ENCODE measurements around the gene OR6F1. TPM values are rescaled to one million over a fixed set of nuclear protein-coding genes. Genes with fewer than 3 reads are reported as not detected.

OR6F1 gene
- total and polyA plus RNA-seq, 10 of the 15 experiments (the other 5 are each of a cell fraction or from before 2014, with no cell fraction given) = not detected

DNA sequence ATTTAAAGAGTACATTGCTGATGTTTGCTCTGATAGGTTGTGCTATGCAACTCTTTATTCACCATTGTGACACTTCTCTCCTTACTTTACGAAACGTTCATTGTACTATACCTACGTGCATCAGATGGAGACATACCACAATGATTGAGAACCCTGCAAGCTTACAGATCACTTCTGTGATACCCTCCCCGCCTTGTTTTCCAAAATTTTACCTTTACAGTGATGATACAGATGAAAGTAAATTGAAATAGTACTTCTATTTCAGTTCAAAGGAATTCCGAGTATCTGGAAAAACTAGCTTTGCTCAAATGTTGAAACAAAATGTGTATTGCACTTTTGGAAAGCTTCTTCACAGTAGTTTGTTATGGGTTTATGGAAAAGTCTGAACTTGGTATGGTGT, 25.3 kb upstream of the OR6F1 start:
- TF ChIP-seq, protein P1, sequence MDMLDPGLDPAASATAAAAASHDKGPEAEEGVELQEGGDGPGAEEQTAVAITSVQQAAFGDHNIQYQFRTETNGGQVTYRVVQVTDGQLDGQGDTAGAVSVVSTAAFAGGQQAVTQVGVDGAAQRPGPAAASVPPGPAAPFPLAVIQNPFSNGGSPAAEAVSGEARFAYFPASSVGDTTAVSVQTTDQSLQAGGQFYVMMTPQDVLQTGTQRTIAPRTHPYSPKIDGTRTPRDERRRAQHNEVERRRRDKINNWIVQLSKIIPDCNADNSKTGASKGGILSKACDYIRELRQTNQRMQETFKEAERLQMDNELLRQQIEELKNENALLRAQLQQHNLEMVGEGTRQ (IDR thresholded peaks at IDR 0.05; ENCODE audit: borderline replicate concordance, low read depth, low read length) = no peak
- TF ChIP-seq RBBP5 (conservative IDR thresholded peaks at IDR 0.05) = no peak
- TF ChIP-seq FOS (IDR thresholded peaks at IDR 0.05; ENCODE audit: borderline replicate concordance, extremely low read depth, insufficient read length) = no peak
- TF ChIP-seq, protein P2, sequence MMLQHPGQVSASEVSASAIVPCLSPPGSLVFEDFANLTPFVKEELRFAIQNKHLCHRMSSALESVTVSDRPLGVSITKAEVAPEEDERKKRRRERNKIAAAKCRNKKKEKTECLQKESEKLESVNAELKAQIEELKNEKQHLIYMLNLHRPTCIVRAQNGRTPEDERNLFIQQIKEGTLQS (IDR thresholded peaks at IDR 0.05; ENCODE audit: borderline replicate concordance, extremely low read depth, low read depth, low read length) = no peak
- no peak for TF ChIP-seq TCF7 (IDR thresholded peaks at IDR 0.05; ENCODE audit: borderline replicate concordance)
- no peak for TF ChIP-seq NFYB (IDR thresholded peaks at IDR 0.05; ENCODE audit: insufficient read depth, low read depth, low read length)
- no peak for TF ChIP-seq ZBED1 (IDR thresholded peaks at IDR 0.05; ENCODE audit: borderline replicate concordance)
- TF ChIP-seq NBN (IDR thresholded peaks at IDR 0.05) = no peak
- TF ChIP-seq JUNB (IDR thresholded peaks at IDR 0.05) = no peak
- TF ChIP-seq STAT3 (IDR thresholded peaks at IDR 0.05; ENCODE audit: low read depth, low read length) = no peak
- TF ChIP-seq, protein P3, sequence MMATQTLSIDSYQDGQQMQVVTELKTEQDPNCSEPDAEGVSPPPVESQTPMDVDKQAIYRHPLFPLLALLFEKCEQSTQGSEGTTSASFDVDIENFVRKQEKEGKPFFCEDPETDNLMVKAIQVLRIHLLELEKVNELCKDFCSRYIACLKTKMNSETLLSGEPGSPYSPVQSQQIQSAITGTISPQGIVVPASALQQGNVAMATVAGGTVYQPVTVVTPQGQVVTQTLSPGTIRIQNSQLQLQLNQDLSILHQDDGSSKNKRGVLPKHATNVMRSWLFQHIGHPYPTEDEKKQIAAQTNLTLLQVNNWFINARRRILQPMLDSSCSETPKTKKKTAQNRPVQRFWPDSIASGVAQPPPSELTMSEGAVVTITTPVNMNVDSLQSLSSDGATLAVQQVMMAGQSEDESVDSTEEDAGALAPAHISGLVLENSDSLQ (IDR thresholded peaks at IDR 0.05) = no peak
- TF ChIP-seq, protein P4, sequence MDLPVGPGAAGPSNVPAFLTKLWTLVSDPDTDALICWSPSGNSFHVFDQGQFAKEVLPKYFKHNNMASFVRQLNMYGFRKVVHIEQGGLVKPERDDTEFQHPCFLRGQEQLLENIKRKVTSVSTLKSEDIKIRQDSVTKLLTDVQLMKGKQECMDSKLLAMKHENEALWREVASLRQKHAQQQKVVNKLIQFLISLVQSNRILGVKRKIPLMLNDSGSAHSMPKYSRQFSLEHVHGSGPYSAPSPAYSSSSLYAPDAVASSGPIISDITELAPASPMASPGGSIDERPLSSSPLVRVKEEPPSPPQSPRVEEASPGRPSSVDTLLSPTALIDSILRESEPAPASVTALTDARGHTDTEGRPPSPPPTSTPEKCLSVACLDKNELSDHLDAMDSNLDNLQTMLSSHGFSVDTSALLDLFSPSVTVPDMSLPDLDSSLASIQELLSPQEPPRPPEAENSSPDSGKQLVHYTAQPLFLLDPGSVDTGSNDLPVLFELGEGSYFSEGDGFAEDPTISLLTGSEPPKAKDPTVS (IDR thresholded peaks at IDR 0.05; ENCODE audit: low read depth, low read length) = no peak
- TF ChIP-seq PAX8 (IDR thresholded peaks at IDR 0.05) = no peak
- TF ChIP-seq HCFC1 (IDR thresholded peaks at IDR 0.05; ENCODE audit: low read length) = no peak
- no peak for TF ChIP-seq ZNF207 (IDR thresholded peaks at IDR 0.05; ENCODE audit: borderline replicate concordance)
- TF ChIP-seq YY1 (IDR thresholded peaks at IDR 0.05; ENCODE audit: low read depth, low read length) = no peak
- no peak for TF ChIP-seq EZH2 (IDR thresholded peaks at IDR 0.05; ENCODE audit: borderline replicate concordance, control insufficient read depth, low read depth, low read length)
- in situ Hi-C loops (cut with MboI) = no loop called here
- 1% methylated on average over 5 of the region's 5 CpGs for WGBS (ENCODE audit: insufficient coverage, insufficient replicate concordance, low lambda C conversion rate, missing lambda C conversion rate)

More for the DNA sequence above, 25.3 kb upstream of the OR6F1 start:
- no TSS peak for BruUV-seq (replicated peaks)
- no peaks in the 10 kb centered on the region for H3K9me3 ChIP-seq (replicated peaks; ENCODE audit: control insufficient read depth, insufficient read depth, low read length)
- intact Hi-C loops (cut with micrococcal nuclease; ENCODE audit: unreplicated experiment) = no loop called here
- H3K4me3 ChIP-seq = no peak overlapping the region
- RAD21 ChIA-PET (ENCODE audit: unreplicated experiment) = no interaction called here
- H3K9ac ChIP-seq (ENCODE audit: control insufficient read depth, insufficient read depth, low read length) = no peak overlapping the region
- no peaks in the 10 kb centered on the region for H4K20me1 ChIP-seq (ENCODE audit: control insufficient read depth, insufficient read depth)
- no peaks in the 10 kb centered on the region for H3K27me3 ChIP-seq (replicated peaks in 1 of 2; ENCODE audit: control insufficient read depth in 2 of 2, insufficient read depth in 2 of 2, low read length in 1 of 2)
- SMC1A ChIA-PET (ENCODE audit: uncharacterized antibody, unreplicated experiment) = no interaction called here
- POLR2A ChIA-PET = no interaction called here
- ATAC-seq (no peak), DNase-seq (ENCODE audit: low read depth, low spot score) (no peak), FAIRE-seq (no peak)
- H2AFZ ChIP-seq (ENCODE audit: control insufficient read depth, low read depth, low read length) = no peak overlapping the region
- H3K4me2 ChIP-seq (ENCODE audit: control insufficient read depth, insufficient read depth) = no peak overlapping the region
- no peaks in the 10 kb centered on the region for H3K4me1 ChIP-seq (ENCODE audit: control insufficient read depth, insufficient read depth, low read length)
- H3K27ac ChIP-seq (ENCODE audit: control insufficient read depth, insufficient read depth) = no peak overlapping the region
- CTCF ChIA-PET = no interaction called here
- H3K36me3 ChIP-seq (ENCODE audit: control insufficient read depth in 2 of 2, insufficient read depth in 2 of 2, low read length in 1 of 2) = no peaks in the 10 kb centered on the region
- no peaks in the 10 kb centered on the region for H3K79me2 ChIP-seq (ENCODE audit: control insufficient read depth, insufficient read depth, low read length)

Data from GM12878 (cell line).